GM23248 (cell line): ENCODE data around the gene ADGRG7. TPM values are rescaled to one million over a fixed set of nuclear protein-coding genes. Genes with fewer than 3 reads are reported as not detected.
A peak's percentile ranks its signal among the peaks of the same experiment; 100 is the strongest.
"Not testable (repeated sequence)": the region's sequence is repeated elsewhere in the genome, so short reads cannot be mapped to it uniquely, and the experiment has no call there.

Source experiments
- DNase-seq: peaks from one replicate; pipeline ENCODE4 v3.0.0-alpha.2; 2015
- H2AFZ ChIP-seq: fragments of 200-600 bp; sonication (generic); 2 replicates; pipeline ENCODE4 v1.6.1; 2016; ENCODE audit warnings: antibody characterized with exemption
- H3F3A ChIP-seq: fragments of 200-600 bp; sonication (generic); 2 replicates; pipeline ENCODE4 v1.6.1; 2016; ENCODE audit warnings: mild to moderate bottlenecking, antibody characterized with exemption, mixed run types; ENCODE audit not compliant: insufficient read depth
- H3K27ac ChIP-seq: fragments of 200-600 bp; sonication (generic); 2 replicates; pipeline ENCODE4 v1.5.1; 2016; ENCODE audit warnings: mild to moderate bottlenecking
- H3K27me3 ChIP-seq: fragments of 200-600 bp; sonication (generic); replicated peaks from 2 replicates; pipeline ENCODE4 v1.6.1; 2016; ENCODE audit warnings: mild to moderate bottlenecking; ENCODE audit not compliant: insufficient read depth
- H3K36me3 ChIP-seq: fragments of 200-600 bp; sonication (generic); 2 replicates; pipeline ENCODE4 v1.6.1; 2016; ENCODE audit warnings: low read depth, mild to moderate bottlenecking
- H3K4me1 ChIP-seq: fragments of 200-600 bp; sonication (generic); 2 replicates; pipeline ENCODE4 v1.6.1; 2016; ENCODE audit warnings: mild to moderate bottlenecking; ENCODE audit not compliant: insufficient read depth
- H3K4me2 ChIP-seq: fragments of 200-600 bp; sonication (generic); one replicate; pipeline ENCODE4 v1.6.1; 2016; ENCODE audit warnings: mild to moderate bottlenecking; ENCODE audit not compliant: unreplicated experiment
- H3K4me3 ChIP-seq: fragments of 200-600 bp; sonication (generic); 2 replicates; pipeline ENCODE4 v1.5.1; 2016; ENCODE audit warnings: mild to moderate bottlenecking
- H3K79me2 ChIP-seq: fragments of 200-600 bp; sonication (generic); 2 replicates; pipeline ENCODE4 v1.6.1; 2016; ENCODE audit warnings: mild to moderate bottlenecking; ENCODE audit not compliant: insufficient read depth
- H3K9ac ChIP-seq: fragments of 200-600 bp; sonication (generic); 2 replicates; pipeline ENCODE4 v1.6.1; 2016; ENCODE audit warnings: mild to moderate bottlenecking
- H3K9me2 ChIP-seq: fragments of 200-600 bp; sonication (generic); 2 replicates; pipeline ENCODE4 v1.6.1; 2016; ENCODE audit warnings: mixed run types, mild to moderate bottlenecking, moderate library complexity; ENCODE audit not compliant: insufficient read depth
- H3K9me3 ChIP-seq: fragments of 200-600 bp; sonication (generic); one replicate; pipeline ENCODE4 v1.6.1; 2017; ENCODE audit warnings: low read depth
- H4K20me1 ChIP-seq: fragments of 200-600 bp; sonication (generic); 2 replicates; pipeline ENCODE4 v1.6.0; 2016; ENCODE audit not compliant: insufficient read depth
- EZH2 ChIP-seq: fragments of 200-600 bp; sonication (generic); IDR thresholded peaks from 2 replicates; pipeline ENCODE4 v1.6.1; 2018; ENCODE audit warnings: antibody characterized with exemption, mild to moderate bottlenecking; ENCODE audit not compliant: insufficient read depth, poor library complexity, severe bottlenecking
- EZH2phosphoT487 ChIP-seq: fragments of 200-600 bp; sonication (generic); IDR thresholded peaks from 2 replicates; pipeline ENCODE4 v1.6.1; 2018; ENCODE audit warnings: antibody characterized with exemption, moderate library complexity, mild to moderate bottlenecking, low read depth; ENCODE audit not compliant: insufficient read depth
- WGBS, 2 experiments: methylation state at CpG; one replicate each; pipeline ENCODE4 v1.1.6; 2015 to 2017; ENCODE audit warnings: low lambda C conversion rate in 2 of 2, low coverage in 1 of 2; ENCODE audit errors: missing lambda C conversion rate in 2 of 2; 5-methylcytosine and 5-hydroxymethylcytosine counted together
- in situ Hi-C: fragments of 300-500 bp; cut with MboI; formaldehyde crosslinking; loops from 2 replicates; pipeline ENCODE4 v1.15.0; 2020
- polyA plus RNA-seq: library from polyadenylated mRNA; unstranded; fragments of >200 nt; fragmentation: Nextera tagmentation; extraction: Ambion mirVana; gene quantifications from 2 replicates; pipeline ENCODE4 v1.2.1, GENCODE V29; 2016
- total RNA-seq: library from RNA; depleted of rRNA; stranded (reverse); fragments of >200 nt; shearing (Covaris generic); gene quantifications from 2 replicates; pipeline ENCODE4 v1.2.3, GENCODE V29; 2014

The ADGRG7 gene
- total and polyA plus RNA-seq, 2 experiments from 2014 or later = not detected

DNA sequence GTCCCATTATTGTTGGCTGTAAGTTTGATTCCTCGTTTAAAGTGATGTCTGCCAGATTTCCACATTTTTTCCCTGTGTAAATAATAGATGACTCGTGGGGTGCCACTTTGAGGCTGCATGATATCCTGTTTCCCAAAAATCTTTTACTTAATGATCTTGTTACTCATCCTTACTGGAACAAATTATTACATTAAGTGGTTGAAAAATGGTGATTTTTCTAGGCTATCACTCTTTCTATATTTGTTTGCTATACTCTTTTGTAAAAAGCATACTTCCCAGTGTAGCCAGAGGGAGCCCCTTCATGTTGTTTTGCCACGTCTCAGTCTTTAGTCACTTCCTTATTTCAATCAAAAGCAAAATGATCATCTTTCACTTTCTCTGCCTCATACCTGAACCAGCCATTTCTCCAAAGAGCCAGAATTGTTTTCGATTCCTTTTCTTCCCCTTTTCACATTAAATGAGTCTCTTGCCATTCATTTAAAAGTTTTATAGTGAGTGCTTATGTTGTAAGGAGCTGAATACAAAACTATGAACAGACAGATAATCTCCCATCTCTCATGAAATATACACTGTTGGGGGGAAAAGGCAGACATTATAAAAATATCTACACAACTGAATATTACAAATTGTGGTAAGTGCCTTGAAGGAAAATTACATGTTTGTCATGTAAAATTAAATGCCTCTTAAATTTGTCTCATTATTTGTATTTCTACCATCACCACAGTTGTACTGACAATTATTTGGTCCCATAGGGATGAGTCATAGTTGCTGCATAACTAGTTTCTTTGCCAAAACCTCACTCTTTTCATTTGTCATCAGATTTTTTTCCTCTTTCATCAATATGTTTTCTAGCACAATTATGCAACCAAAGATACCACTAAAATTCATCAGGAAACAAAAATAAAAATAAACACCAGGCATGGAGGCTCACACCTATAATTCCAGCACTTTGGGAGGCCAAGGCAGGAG lies 41.5 kb downstream of the ADGRG7 start:
- DNase-seq = peak; percentile 89
- H3K4me3 ChIP-seq = peak overlapping the region; percentile 36
- H3K9me3 ChIP-seq = no peaks in the 10 kb centered on the region
- peak overlapping the region; percentile 45 for H3K27ac ChIP-seq
- no peaks in the 10 kb centered on the region for H3K36me3 ChIP-seq
- H3K9me2 ChIP-seq = no peaks in the 10 kb centered on the region
- peaks cover 16% of the 10 kb centered on the region for H3F3A ChIP-seq
- TF ChIP-seq EZH2 (no peak), EZH2phosphoT487 (0 out of 2 replicates have a peak, but pooled peaks have one; percentile 34)
- peak overlapping the region; percentile 63 for H3K4me2 ChIP-seq
- peak overlapping the region; percentile 27 for H2AFZ ChIP-seq
- H3K27me3 ChIP-seq = peaks cover 31% of the 10 kb centered on the region
- 10 to 13% methylated on average over 4 of the region's 4 CpGs for WGBS, 2 experiments
- H3K9ac ChIP-seq = 0 out of 2 replicates have a peak overlapping the region, but pooled peaks have one; percentile 2
- H3K4me1 ChIP-seq = peaks cover 14% of the 10 kb centered on the region
- H4K20me1 ChIP-seq = no peaks in the 10 kb centered on the region
- in situ Hi-C loops = no loop called here
- no peaks in the 10 kb centered on the region for H3K79me2 ChIP-seq

GRCh38 chr3:100653604-100654294 lies 44.3 kb downstream of the ADGRG7 start:
- DNase-seq = no peak
- Histone ChIP-seq H3K4me1 (peaks cover 14% of the 10 kb centered on the region), H4K20me1 (no peaks in the 10 kb centered on the region), H3K27ac (no peak overlapping the region), H3K9me3 (no peaks in the 10 kb centered on the region), H3K9me2 (no peaks in the 10 kb centered on the region), H3F3A (peaks cover 16% of the 10 kb centered on the region), H3K79me2 (no peaks in the 10 kb centered on the region), H3K36me3 (no peaks in the 10 kb centered on the region), H3K9ac (no peak overlapping the region), H3K4me2 (no peak overlapping the region), H3K4me3 (no peak overlapping the region), H3K27me3 (peaks cover 31% of the 10 kb centered on the region), H2AFZ (no peak overlapping the region)
- TF ChIP-seq EZH2phosphoT487 (no peak), EZH2 (no peak)
- in situ Hi-C loops = no loop called here
- 83 to 84% methylated on average over 13 of the region's 13 CpGs for WGBS, 2 experiments

DNA sequence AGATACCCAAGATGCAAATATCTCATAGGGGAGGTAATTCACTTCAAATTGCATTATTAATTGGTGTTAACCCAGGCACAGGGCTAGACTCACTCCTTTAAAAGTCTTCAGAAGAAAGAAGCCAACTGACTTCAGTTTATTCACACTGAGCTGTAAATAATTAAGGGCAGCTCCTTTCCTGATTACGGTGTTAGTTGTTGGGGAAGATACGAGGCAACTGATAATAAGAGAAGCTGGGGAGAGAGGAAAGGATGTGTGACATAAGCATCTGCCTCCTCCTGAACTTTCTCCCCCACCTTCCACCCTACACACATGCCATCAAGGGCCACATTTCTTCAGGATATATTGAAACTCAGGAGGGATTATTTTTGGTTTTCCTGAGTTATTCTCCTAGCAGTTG lies 47.5 kb downstream of the ADGRG7 start:
- Histone ChIP-seq H3K79me2 (no peaks in the 10 kb centered on the region), H3K9ac (no peak overlapping the region), H3K4me2 (no peak overlapping the region), H3K27ac (no peak overlapping the region), H4K20me1 (no peaks in the 10 kb centered on the region), H3K4me1 (no peaks in the 10 kb centered on the region), H3K9me3 (no peaks in the 10 kb centered on the region), H3F3A (no peaks in the 10 kb centered on the region), H2AFZ (no peak overlapping the region), H3K36me3 (no peaks in the 10 kb centered on the region), H3K27me3 (peaks cover 34% of the 10 kb centered on the region), H3K4me3 (no peak overlapping the region), H3K9me2 (no peaks in the 10 kb centered on the region)
- 88 to 97% methylated on average over 2 of the region's 2 CpGs for WGBS, 2 experiments
- no peak for TF ChIP-seq EZH2
- TF ChIP-seq EZH2phosphoT487 = no peak
- in situ Hi-C loops = no loop called here
- no peak for DNase-seq

DNA sequence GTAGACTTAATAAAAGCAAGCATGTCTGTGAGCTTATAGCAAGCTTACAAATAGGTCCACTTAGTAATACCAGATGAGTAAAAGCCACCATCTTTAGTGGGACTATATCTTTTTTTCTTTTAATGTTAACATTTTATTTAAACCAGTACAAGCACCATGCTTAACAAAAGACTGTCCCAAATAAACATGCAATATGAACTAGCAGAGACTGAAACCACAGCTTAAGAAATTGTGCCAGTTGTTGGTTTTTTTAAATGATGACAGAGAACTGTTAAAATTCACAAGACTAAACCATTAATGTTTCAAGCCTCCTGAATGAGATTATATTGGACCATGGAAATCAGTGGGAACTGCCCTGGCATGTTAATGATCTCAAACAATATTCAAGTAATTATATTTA lies 51.9 kb downstream of the ADGRG7 start:
- H3K36me3 ChIP-seq, H3K27ac ChIP-seq, H3K79me2 ChIP-seq, H3F3A ChIP-seq, H3K9ac ChIP-seq, DNase-seq, H3K4me1 ChIP-seq, H3K4me3 ChIP-seq, in situ Hi-C loops, H3K9me3 ChIP-seq, H2AFZ ChIP-seq, H4K20me1 ChIP-seq, H3K4me2 ChIP-seq, H3K9me2 ChIP-seq: not testable (repeated sequence)
- H3K27me3 ChIP-seq = peaks cover 43% of the 10 kb centered on the region
